GM18868 (cell line): ENCODE measurements around the gene PGF.
A peak's percentile ranks its signal among the peaks of the same experiment; 100 is the strongest.
"Not testable (repeated sequence)": the region's sequence is repeated elsewhere in the genome, so short reads cannot be mapped to it uniquely, and the experiment has no call there.

Experiments used
- ATAC-seq: cut with Tn5 transposase; IDR thresholded peaks from one replicate; pipeline ENCODE4 v1.9.1; 2021; ENCODE audit warnings: mild to moderate bottlenecking, moderate library complexity; ENCODE audit not compliant: unreplicated experiment

The PGF gene

DNA sequence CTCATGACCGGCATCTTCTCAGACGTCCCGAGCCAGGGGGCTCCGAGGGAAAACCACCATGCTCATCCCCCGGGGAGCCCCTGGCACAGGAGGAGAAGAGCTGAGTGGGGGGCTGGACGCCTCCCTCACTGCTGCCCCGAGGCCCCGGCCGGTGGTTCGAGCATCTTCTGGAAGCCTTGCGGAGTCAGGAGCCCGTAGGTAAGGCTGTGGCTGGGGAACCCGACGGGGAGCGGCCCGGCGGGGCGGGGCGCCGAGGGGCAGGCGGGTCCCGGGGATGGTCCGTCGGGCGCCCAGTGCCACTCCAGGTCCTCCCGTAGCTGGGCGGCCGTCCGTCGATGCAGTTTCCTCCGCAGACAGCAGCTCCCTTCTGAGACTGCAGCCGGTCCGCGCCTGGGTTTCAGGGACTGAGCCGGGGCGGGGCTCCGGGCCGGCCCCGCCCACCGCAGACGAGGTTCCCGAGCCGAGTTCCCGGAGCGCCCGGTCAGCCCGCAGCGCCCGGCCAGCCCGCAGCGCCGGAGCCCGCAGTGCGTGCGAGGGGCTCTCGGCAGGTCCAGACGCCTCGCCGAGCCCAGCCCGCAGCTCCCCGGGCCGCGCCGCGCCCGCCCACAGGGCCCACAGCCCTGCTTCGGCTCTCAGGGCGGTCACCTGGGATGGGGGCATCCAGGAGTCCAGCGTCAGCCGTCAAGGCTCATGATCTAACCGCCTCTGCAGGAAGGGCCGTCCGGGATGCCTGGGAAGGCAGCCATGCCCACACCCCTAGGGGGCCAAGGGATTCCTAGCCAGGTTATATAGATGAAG lies at the start of gene PGF:
PGF (minus strand) TSS at position 369 of the 798 bp plus-strand sequence; CDS start at position 14, 355 bp downstream.
- no peak for ATAC-seq

DNA sequence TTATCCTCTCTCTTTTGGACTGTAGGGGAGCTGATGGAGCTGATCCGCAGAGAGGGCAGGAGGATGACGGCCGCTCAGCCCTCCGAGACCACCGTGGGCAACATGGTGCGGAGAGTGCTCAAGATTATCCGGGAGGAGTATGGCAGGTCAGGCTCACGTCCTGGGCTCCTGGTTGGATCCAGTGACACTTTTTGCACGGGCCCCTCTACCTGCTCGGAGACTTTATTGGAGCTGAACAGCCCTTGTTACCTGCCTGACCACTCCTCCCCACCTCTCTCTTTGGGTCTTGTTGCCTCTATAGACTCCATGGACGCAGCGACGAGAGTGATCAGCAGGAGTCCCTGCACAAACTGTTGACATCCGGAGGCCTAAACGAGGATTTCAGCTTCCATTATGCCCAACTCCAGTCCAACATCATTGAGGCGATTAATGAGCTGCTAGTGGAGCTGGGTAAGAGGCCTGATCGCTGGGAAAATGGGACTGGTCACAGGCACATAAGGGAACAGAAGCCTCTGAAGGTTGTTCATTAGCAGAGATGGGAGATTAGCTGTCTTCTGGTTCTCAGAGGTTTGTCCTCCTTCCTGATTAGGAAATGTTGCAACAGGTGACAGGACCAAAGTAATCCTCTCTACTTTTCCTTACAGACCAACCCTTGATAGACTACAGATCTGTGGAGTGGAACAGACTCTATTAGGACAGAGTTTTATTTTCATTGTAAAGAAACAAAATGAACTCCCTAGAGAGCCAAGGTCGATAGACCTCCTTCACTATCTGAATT lies 48.0 kb upstream of the PGF start:
- ATAC-seq, result no peak

DNA sequence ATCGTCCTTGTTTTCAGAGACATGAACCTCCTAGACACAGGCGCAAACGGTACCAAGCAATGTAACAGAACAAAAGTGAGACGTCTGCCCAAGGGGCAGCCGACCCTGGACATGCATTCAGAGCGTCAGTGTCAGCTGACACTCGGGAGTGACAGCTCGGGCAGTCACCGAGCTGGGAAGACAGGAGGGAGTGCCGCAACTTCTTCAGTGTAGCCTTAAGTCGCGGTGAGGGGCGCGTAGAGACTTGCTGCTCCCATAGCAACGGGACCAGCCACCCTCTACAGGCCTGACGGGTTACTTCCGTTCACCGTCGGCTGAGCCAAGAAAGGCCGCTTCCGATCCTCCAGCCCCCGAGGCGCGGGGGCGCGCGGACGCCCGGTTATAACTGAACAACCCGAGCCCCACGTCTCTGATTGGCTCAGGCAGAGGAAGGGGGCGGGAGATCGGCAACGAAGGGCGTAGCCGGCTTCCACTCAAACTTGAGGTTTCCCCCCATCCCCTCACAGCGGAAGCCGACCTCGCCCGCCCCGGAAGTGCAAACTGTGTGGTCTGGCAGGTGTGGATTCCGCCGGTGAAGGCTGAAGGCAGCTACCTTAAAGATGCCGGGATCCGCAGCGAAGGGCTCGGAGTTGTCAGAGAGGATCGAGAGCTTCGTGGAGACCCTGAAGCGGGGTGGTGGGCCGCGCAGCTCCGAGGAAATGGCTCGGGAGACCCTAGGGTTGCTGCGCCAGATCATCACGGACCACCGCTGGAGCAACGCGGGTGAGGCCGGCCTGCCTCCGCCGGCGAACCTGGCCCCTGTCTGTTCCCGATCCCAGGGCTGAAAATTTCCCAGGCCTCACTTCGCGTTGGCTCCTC lies 47.2 kb upstream of the PGF start, which contains the start of gene EIF2B2:
EIF2B2 (plus strand) TSS at position 530 of the 858 bp plus-strand sequence; CDS start at position 600, 70 bp downstream.
- peak; percentile 99 for ATAC-seq

DNA sequence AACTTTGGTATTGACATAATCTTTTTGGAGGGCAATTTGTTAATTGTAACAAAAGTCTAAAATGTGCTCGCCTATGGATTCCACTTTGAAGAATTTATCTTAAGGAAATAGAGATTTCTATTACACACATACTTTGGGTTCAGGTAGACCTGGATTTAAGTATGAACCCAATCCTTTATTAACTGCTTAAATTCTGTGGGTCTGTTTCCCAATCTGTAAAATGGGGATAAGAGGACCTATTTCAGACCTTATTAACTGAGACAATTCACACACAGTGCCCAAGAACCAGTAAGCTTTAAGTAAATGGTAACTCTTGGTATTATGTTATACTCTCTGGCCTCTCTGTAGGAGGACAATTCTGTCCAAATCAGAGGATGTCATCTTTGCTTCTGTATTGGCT lies 46.5 kb upstream of the PGF start:
- no peak for ATAC-seq

DNA sequence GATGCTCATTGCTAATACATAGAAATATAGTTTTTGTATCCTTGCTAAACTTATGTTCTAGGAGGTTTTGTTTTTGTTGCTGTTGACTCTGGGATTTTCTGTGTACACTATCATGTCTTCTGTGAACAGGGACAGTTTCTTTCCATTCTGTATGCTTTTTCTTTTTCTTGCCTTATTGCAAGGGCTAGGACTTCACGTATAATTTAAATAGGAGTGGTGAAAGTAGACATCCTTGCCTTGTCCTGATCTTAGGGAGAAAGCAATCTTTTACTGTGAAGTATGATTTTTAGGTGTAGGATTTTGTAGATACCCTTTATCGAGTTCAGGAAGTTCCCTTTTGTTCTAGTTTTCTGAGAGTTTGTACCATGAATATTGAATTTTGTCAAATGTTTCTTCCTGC lies 45.9 kb upstream of the PGF start:
- ATAC-seq, result no peak

DNA sequence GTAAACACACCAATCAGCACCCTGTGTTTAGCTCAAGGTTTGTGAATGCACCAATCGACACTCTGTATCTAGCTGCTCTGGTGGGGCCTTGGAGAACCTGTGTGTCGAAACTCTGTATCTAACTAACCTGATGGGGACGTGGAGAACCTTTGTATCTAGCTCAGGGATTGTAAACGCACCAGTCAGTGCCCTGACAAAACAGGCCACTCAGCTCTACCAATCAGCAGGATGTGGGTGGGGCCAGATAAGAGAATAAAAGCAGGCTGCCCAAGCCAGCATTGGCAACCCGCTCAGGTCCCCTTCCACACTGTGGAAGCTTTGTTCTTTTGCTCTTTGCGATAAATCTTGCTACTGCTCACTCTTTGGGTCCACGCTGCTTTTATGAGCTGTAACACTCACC lies 40.4 kb upstream of the PGF start:
- ATAC-seq, result not testable (repeated sequence)

DNA sequence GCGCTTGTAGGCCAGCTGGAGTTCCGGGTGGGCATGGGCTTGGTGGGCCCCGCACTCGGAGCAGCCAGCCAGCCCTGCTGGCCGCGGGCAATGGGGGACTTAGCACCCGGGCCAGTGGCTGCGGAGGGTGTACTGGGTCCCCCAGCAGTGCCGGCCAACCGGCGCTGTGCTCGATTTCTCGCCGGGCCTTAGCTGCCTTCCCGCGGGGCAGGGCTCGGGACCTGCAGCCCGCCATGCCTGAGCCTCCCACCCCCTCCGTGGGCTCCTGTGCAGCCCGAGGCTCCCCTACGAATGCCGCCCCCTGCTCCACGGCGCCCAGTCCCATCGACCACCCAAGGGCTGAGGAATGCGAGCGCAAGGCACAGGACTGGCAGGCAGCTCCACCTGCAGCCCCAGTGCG lies 38.8 kb upstream of the PGF start:
- ATAC-seq, result not testable (repeated sequence)

DNA sequence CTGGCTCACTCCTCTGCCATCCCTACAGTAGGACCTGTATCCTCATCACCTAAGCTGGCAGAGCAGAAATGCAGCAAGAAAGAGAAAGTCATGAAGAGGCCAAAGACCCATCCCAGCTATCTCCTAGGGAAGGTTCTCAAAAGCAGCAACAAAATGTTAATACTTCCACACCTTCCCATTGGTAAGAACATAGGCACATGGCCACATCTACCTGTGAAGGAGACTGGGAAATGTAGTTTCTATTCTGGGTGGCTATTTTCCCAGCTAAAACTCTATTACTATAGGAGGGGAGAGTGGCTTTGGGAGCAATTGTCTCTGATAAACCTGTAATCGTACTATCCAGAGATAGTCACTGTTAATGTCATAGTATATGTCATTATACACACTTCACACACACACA lies 33.6 kb upstream of the PGF start:
- no peak for ATAC-seq

DNA sequence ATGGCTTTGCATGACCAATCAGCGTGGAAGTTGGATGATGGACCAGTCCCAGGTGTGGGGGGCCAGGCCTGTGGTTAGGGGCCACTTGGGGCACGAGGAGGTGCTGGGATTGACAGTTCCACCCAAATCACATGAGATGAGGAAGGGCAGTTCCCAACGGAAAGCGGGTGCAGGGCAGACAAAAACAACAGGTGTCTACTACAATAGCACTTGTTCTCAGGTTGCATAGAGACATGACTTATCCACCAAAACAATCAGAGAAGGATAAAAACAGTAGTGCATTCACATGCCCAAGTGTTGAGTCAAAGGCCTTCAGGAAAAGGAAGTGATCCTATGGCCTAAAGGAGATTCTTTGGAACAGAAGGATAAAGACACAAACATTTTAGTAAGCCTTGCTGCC lies 32.7 kb upstream of the PGF start:
- ATAC-seq, result no peak

DNA sequence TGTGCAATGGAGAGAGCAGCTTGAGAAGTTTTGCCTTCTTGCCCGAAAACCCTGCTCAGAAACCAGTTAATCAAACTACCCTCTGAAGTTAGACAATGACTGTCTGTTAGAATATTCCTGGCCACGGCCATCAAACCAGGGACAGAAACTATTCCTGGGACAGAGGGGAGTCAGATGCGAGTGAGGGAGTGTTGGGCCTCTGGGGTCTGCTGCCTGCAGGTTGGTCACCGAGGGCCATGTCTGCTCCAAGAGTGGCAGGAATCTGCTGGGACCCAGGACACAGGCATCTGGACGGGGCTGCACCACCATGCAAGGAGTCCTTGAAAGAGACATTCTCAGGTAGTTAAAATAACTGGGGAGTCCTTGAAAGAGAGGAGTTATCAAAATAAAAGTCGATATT lies 30.4 kb upstream of the PGF start:
- no peak for ATAC-seq

DNA sequence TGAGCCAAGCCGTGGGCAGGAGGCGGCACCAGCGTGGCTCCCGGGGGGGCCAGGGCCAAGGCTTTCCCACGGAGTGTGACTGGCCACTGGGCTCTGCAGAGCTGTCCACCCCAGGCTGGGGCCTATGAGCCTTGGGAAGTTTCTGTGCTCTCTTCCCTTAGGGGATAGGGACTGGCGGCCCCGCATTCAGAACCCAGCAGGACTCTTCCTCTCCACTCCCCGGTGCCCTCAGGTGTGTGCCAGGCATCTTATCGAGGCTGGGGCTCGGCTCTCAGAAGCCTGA lies 29.6 kb upstream of the PGF start:
- no peak for ATAC-seq

DNA sequence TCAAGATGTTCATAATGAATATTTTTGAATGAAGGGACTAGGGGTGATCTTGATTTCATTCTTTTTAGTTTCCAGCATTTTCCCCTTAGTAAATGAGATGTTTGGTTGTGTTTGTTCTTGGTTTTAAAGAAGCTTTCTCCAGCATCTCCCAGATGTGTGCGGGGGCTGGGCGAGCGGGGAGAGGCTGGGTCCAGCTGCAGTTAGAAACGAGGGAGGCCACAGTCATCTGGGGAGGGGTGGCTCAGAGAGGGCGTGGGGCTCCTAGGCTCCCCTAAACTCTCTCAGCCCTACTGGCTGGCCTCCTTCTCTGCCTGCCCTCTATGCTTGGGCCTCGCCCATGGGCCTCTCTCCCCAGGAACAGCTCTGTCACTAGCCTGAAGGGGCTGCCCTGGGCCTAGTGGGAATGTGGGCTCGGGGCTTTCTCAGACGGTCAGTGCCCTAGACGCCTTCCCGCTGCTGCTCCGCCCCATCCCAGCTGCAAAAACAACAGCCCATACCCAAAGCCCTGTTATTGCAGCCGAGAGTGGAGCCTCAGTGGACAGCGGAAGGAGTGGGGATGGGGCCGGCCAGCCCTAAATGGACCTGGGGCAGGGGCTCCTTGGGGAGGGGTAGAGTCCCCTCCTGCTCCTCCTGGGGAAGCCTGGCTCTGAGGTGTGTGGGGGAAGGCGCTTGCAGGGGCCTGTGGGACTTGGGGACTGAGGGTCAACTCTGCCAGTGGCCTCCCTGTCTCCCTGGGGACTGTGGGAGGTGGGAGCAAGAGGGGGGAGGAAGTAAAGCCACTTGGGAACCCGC lies 29.0 kb upstream of the PGF start:
- ATAC-seq, result no peak

DNA sequence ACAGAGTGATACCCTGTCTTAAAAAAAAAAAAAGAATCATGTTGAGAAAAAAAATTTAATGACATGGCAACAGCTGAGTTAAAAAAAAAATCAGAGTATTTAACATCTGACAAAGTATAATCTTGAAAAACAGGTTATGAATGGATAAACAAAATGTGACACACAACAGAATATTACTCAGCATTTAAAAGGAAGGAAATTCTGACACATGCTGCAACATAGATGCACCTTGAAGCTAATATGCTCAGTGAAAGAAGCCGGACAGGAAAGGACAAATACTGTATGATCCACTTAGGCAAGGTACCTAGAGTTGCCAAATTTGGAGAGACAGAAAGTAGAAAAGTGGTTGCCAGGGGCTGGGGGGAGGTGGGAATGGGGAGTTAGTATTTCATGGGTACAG lies 27.9 kb upstream of the PGF start:
- ATAC-seq, result no peak

DNA sequence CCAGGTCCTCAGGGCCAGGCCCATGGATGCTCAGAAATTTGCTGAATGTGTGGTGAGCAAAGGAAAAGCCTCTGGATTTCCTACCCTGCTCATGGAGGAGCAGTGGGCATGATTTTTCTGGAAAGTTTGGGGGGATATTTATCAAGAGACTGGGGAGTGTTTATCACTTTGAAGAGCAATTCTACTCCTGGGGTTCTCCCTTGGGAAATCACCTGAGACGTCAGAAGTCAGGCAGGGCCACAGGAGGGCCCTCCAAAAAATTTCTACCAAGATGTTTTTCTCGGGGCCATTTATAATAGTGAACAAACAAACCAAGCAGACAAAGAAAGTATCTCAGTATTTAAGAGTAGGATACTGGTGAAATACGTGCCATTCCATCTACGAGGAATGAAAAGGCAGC lies 27.3 kb upstream of the PGF start:
- no peak for ATAC-seq

DNA sequence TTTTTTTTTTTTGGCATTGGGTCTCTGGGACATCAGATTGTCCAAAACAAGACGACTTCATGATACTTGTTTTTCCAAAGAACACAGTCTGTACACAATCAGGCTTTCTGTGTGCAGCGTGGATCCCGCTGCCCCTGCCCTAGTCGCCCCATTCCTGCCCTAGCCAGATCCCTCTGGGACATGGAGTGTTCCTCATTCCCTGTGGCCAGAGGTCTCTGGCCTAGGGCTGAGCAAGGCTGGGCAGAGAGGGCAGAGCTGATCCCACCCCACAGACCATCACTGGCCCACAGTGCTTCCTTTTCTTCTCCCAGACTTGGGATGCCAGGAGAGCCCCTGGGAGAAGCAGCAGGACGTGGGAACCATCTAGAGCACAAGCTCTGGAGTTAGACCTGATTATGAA lies 26.4 kb upstream of the PGF start:
- ATAC-seq, result no peak

DNA sequence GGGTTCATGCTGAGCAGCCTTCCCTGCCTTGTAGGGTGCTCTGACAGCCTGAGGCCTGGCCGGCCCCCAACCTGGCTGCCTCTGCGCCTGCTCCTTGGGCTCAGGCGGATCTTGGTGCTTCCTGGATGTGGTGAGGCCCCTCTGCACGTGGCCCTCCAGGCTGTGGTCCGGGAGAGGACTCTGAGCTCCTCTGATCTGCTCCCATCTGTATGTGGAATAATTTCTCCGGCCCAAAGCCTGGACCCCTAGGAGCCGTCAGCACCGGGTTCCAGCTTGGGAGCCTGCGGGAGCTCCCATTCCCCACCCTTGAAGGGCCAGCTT lies 26.0 kb upstream of the PGF start:
- no peak for ATAC-seq

DNA sequence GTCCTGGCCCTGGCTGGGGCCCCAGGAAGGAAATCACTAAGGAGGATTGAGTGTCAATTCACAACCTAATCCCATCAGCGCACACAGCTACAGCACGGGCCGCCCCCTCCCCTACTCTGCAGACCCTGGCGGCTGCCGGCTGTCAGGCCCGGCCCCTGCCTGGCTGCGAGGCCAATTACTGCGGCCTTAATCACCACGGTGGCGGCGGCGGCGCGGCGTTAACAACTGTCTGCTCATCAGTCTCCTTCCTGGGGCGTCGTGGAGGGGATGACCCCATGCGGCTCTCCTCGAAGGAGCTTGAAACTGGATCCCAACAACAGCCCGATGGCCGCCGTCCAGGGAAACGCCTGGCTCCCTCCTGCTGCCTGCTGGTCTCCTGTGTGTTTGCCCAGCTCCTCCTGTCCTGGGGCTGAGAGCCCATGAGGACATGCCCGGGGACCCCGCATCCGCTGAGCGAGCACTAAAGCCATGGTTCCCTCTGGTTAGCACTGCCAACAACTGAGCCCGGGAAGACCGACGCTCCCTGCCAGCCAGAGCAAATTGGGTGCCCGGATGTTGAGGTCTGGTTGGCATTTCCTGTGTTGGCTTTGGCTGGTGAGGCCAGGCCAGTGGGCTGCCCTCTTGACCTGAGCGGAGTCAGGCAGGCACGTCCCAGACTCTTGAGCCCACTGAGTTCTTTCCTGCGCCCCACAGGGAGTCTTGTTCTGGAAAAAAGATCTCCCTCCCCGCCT lies 25.5 kb upstream of the PGF start:
- no peak for ATAC-seq

DNA sequence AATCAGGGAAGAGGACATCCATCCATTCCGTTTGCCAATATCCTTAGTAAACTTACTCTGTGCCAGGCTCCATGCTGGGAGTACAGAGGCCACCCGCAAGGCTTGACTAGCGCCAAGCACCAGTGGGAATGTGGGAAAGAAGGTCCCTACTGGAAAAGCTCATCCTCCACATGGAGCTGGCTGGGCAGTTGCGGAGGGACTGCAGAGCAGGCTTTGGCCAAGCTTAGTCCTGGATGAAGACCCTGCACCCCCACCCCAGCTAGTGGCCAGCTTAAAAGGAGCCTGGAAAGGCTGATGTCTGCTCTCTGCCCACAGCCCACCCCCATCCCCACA lies 25.0 kb upstream of the PGF start:
- ATAC-seq, result no peak

DNA sequence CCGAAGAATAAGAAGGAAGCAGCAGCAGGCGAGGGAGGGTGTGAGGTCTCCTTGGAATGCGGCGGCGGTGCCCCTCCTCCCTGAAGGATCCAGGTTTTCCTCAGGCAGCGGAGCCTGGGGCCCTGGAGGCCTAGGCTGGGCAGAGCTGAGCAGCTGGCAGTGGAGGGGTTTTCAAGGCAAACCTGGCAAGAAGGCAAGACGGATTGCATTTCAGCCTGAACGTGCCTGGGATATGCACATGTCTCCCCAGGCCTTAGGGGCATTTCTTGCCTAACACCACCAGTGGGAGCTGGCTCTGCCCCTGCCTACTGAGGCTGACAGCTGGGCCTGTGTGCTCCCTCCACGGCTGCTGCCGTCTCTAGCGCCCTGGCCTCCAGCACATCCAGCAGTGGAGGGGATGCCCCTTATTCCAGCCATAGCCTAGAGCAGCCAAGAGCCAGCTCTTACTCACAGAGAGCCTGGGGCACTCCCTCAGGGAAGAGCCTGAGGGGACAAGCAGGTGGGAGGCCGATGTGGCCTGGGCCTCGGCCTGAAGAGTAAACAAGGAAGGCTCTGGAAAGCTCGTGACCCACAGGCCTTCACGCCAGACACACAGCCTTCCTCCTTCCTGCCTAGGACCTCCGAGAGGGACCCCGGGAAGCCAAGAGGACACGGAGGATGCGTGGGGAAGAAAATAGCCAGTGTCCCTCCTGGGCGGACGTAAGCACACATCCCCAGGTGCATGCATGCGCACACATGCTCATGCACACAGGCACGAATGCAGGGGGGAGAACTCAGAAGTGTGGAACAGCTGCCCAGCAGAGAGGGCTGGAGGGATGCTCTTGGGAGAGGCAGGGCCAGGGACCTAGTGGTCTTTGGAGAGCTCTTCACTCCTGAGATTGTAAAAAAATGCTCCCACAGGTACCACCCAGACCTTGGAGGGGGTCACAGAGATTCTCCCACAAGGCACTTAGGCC lies 24.3 kb upstream of the PGF start:
- no peak for ATAC-seq
